HepG2 (cell line): ENCODE data around the gene RHBDD3. TPM values are rescaled to one million over a fixed set of nuclear protein-coding genes. Genes with fewer than 3 reads are reported as not detected.

Experiments used
- ATAC-seq: fragments of 200-7000 bp; cut with Tn5 transposase; 3 replicates; pipeline ENCODE4 v1.9.1; 2020; ENCODE audit warnings: mild to moderate bottlenecking, moderate library complexity
- BruUV-seq: library from RNA; stranded (reverse); fragments of 400-500 nt; replicated peaks from 2 replicates; lab custom pipeline; 2021; lab: Mats Ljungman, UMichigan
- CTCF ChIA-PET: fragments of 300-600 bp; formaldehyde crosslinking; extraction: SDS; loops from one replicate; lab custom pipeline; 2021; ENCODE audit warnings: low total read pairs, inconsistent platforms, low intra/inter-chr PET ratio; lab: Yijun Ruan, JAX
- POLR2A ChIA-PET: fragments of 350-600 bp; sonication (Branson Sonifier 250); formaldehyde crosslinking; loops from one replicate; lab custom pipeline; 2020; ENCODE audit warnings: antibody characterized with exemption, inconsistent platforms; lab: Yijun Ruan, JAX
- DNase-seq: peaks from one replicate; pipeline ENCODE4 v3.0.0-alpha.2; 2015; ENCODE audit warnings: low spot score
- FAIRE-seq: peaks from 3 replicates; lab custom pipeline; 2011; peaks lifted over from hg19 to GRCh38; lab: Jason Lieb, UNC
- H2AFZ ChIP-seq: one replicate; pipeline ENCODE4 v1.6.1; 2011; ENCODE audit warnings: low read length, inconsistent platforms
- H3K27ac ChIP-seq: fragments of 300-600 bp; 3 replicates; pipeline ENCODE4 v1.8.0; 2011; ENCODE audit warnings: mixed run types, mild to moderate bottlenecking, mixed read lengths, low read length, inconsistent platforms; ENCODE audit not compliant: insufficient read depth; ENCODE audit errors: extremely low read length
- H3K27me3 ChIP-seq, 2 experiments: fragments of 200-600 bp in 1 of 2; 2 replicates in 1 of 2; 3 replicates in 1 of 2; pipeline versions ENCODE4 v1.6.0 to v1.8.0; 2011; ENCODE audit warnings: low read length in 2 of 2, mild to moderate bottlenecking in 2 of 2, moderate library complexity in 2 of 2, inconsistent platforms in 1 of 2; ENCODE audit not compliant: insufficient read depth in 2 of 2, control insufficient read depth in 1 of 2
- H3K36me3 ChIP-seq, 2 experiments: fragments of 200-600 bp in 1 of 2; replicated peaks in 1 of 2; 2 replicates in 1 of 2; 3 replicates in 1 of 2; pipeline versions ENCODE4 v1.5.1 to v1.8.0; 2011; ENCODE audit warnings: low read length in 2 of 2, inconsistent platforms in 1 of 2; ENCODE audit not compliant: insufficient read depth in 2 of 2, control insufficient read depth in 1 of 2
- H3K4me1 ChIP-seq: 2 replicates; pipeline ENCODE4 v1.5.1; 2012; ENCODE audit warnings: low read length, inconsistent platforms; ENCODE audit not compliant: insufficient read depth
- H3K4me2 ChIP-seq: 2 replicates; pipeline ENCODE4 v1.6.0; 2011; ENCODE audit warnings: low read depth, low read length, inconsistent platforms
- H3K4me3 ChIP-seq, 3 experiments: fragments of 200-600 bp in 1 of 3; sonication (generic), shearing (Covaris generic) in 1 of 3; replicated peaks in 1 of 3; 2 replicates each; pipeline ENCODE4 v1.5.1; 2011 to 2016; ENCODE audit warnings: low read length in 3 of 3, inconsistent platforms in 2 of 3, low read depth in 2 of 3, mild to moderate bottlenecking in 2 of 3, control low read depth in 1 of 3, mixed read lengths in 1 of 3; ENCODE audit not compliant: insufficient read depth in 1 of 3
- H3K79me2 ChIP-seq: one replicate; pipeline ENCODE4 v1.6.1; 2011; ENCODE audit warnings: low read length, inconsistent platforms; ENCODE audit not compliant: insufficient read depth
- H3K9ac ChIP-seq: 2 replicates; pipeline ENCODE4 v1.6.0; 2011; ENCODE audit warnings: mild to moderate bottlenecking, low read depth, low read length, inconsistent platforms; ENCODE audit not compliant: insufficient read depth
- H3K9me3 ChIP-seq: 2 replicates; pipeline ENCODE4 v1.5.1; 2012; ENCODE audit warnings: mild to moderate bottlenecking, low read length
- H4K20me1 ChIP-seq: 2 replicates; pipeline ENCODE4 v1.6.0; 2011; ENCODE audit warnings: inconsistent platforms, mild to moderate bottlenecking, low read length, moderate library complexity; ENCODE audit not compliant: insufficient read depth
- HDAC1 ChIP-seq: sonication (generic); formaldehyde crosslinking; IDR thresholded peaks from 2 replicates; pipeline ENCODE4 v1.5.1; 2020; ENCODE audit warnings: mild to moderate bottlenecking, missing genetic modification reagents
- JUND ChIP-seq: sonication (generic); formaldehyde crosslinking; IDR thresholded peaks from 2 replicates; pipeline ENCODE4 v1.8.0; 2022; ENCODE audit warnings: mild to moderate bottlenecking, missing genetic modification reagents
- MYNN ChIP-seq: sonication (generic); formaldehyde crosslinking; IDR thresholded peaks from 2 replicates; pipeline ENCODE4 v1.4.0; 2020; ENCODE audit warnings: mild to moderate bottlenecking, low read depth, missing genetic modification reagents
- SALL1 ChIP-seq: sonication (generic); formaldehyde crosslinking; IDR thresholded peaks from 2 replicates; pipeline ENCODE4 v1.8.0; 2022; ENCODE audit warnings: mild to moderate bottlenecking, missing genetic modification reagents
- SOX13 ChIP-seq, 3 experiments: fragments of 450-650 bp in 1 of 3; sonication (generic) in 1 of 3; formaldehyde crosslinking in 1 of 3; IDR thresholded peaks in 2 of 3; conservative IDR thresholded peaks in 1 of 3; 2 replicates each; pipeline versions ENCODE4 v1.5.0 to v1.6.1; 2016 to 2020; ENCODE audit warnings: antibody characterized with exemption in 1 of 3, mild to moderate bottlenecking in 1 of 3, missing compliant biosample characterization in 1 of 3, missing genetic modification reagents in 1 of 3, moderate library complexity in 1 of 3
- ZBTB43 ChIP-seq: sonication (generic); formaldehyde crosslinking; conservative IDR thresholded peaks from 2 replicates; pipeline ENCODE4 v1.4.0; 2020; ENCODE audit warnings: missing genetic modification reagents
- ZNF280D ChIP-seq: sonication (generic); formaldehyde crosslinking; IDR thresholded peaks from 2 replicates; pipeline ENCODE4 v1.5.1; 2020; ENCODE audit warnings: mild to moderate bottlenecking, missing genetic modification reagents
- WGBS: methylation state at CpG from one replicate; pipeline ENCODE4 v1.1.6; 2017; ENCODE audit warnings: low lambda C conversion rate; 5-methylcytosine and 5-hydroxymethylcytosine counted together
- in situ Hi-C: cut with HindIII; loops from 2 replicates; pipeline ENCODE4 v1.10.0; 2017; ENCODE audit warnings: low pct_unique_long_range_greater_than_20kb; ENCODE audit not compliant: extremely low pct_ligation_motif_present
- intact Hi-C: fragments of 100-400 bp; cut with micrococcal nuclease; formaldehyde crosslinking; loops from one replicate; pipeline ENCODE4 v1.10.0; 2022; ENCODE audit not compliant: unreplicated experiment
- polyA plus RNA-seq, 8 experiments: library from polyadenylated mRNA; depleted of rRNA in 3 of 8; stranded (reverse) in 7 of 8; unstranded in 1 of 8; fragments of >200 nt; fragmentation: Illumina TruSeq in 4 of 8; extraction: Trizol in 4 of 8; gene quantifications; 2 replicates each; pipeline versions ENCODE4 v1.2.1 to v1.2.3, GENCODE V29; 2011 to 2016; ENCODE audit warnings: low read depth in 4 of 8, missing spikeins in 1 of 8, mixed read lengths in 1 of 8; ENCODE audit not compliant: insufficient read depth in 1 of 8
- total RNA-seq, 5 experiments: library from RNA; depleted of rRNA; stranded (reverse); fragments of >200 nt; fragmentation: Illumina TruSeq; extraction: Trizol; gene quantifications; 2 replicates each; pipeline ENCODE4 v1.2.3, GENCODE V29; 2016; ENCODE audit warnings: low read depth in 1 of 5
- TF ChIP-seq, protein P1 (sequence below): sonication (generic); formaldehyde crosslinking; IDR thresholded peaks from 2 replicates; pipeline ENCODE4 v1.9.0; 2021; ENCODE audit warnings: missing genetic modification reagents, borderline replicate concordance

Gene RHBDD3
- total and polyA plus RNA-seq, 2 of the 13 experiments (the other 11 are each of a cell fraction or from before 2014, with no cell fraction given) = 12.1 to 26.7 TPM

DNA sequence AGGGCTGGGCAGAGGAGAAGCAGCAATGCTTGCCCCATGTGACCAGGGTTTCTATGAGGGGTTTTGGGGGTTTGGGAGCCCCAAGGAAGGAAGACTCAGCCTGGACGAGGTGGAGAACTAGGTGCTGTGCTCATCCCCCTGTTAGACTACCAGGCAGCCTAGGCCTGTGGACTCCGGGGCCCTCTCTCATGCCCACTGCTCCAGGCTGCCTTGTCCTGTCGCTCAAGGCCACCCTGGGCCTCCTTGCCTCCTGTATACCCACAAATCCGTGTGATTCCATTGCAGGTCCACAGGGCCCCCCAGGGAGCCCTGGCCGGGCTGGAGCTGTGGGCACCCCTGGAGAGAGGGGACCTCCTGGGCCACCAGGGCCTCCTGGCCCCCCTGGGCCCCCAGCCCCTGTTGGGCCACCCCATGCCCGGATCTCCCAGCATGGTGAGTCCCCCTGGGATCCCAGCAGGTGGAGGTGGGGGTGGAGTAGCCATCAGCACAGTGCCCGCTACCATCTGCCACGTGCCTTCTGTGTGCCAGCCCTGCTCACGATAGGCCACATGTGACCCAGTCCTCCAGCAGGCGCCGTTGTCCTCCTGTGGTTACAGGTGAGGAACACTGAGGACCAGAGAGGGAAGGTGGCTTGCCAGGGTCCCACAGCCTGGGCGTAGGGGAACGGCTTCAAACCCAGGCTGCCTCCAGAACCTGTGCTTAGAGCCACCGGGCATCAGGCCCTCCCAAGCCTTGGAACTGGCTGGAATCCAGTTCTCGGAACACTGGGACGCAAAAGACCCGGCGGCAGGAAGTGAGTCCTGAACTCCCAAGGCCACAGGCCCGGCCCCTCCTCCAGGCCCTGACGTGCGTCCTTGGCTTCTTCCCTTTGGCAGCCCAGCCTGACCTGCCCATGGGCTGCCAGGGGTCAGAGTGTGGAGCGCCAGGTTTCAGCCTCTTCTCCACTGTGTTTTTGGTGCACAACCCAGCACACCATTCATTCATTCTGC lies 35.5 kb downstream of the RHBDD3 start:
- Histone ChIP-seq H2AFZ (peak overlapping the region; percentile 35), H3K9me3 (no peaks in the 10 kb centered on the region), H3K36me3 (no peaks in the 10 kb centered on the region), H3K9ac (peak overlapping the region; percentile 5; the same call in 1 of the 2 replicates), H4K20me1 (no peaks in the 10 kb centered on the region), H3K4me1 (peaks cover 30% of the 10 kb centered on the region), H3K27me3 (peaks cover 6 to 7% of the 10 kb centered on the region in 2 experiments; a peak in 4 of 5 replicates), H3K79me2 (no peaks in the 10 kb centered on the region), H3K4me2 (peak overlapping the region; percentile 59), H3K4me3 (peak overlapping the region in 1 of 3 experiments; percentile 47; a peak in 1 of 6 replicates), H3K27ac (no peak overlapping the region)
- CTCF ChIA-PET = interaction anchor here (1.0 kb wide), 1 partner anchor 29 kb away, joined by 3 read pairs; no protein-coding TSS in a partner anchor
- 33% methylated on average over 3 of the region's 22 CpGs for WGBS
- in situ Hi-C loops (no loop called here), intact Hi-C loops (no loop called here)
- POLR2A ChIA-PET = no interaction called here
- DNase-seq = peak; percentile 79
- ATAC-seq = peak; percentile 92
- no TSS peak for BruUV-seq
- peak; percentile 23 for FAIRE-seq
- no peak for TF ChIP-seq JUND
- TF ChIP-seq MYNN (CRISPR knock-in tag) = no peak
- TF ChIP-seq SALL1 (CRISPR knock-in tag) = peak; percentile 81
- TF ChIP-seq HDAC1 (CRISPR knock-in tag) = peak; percentile 76
- TF ChIP-seq, protein P1, sequence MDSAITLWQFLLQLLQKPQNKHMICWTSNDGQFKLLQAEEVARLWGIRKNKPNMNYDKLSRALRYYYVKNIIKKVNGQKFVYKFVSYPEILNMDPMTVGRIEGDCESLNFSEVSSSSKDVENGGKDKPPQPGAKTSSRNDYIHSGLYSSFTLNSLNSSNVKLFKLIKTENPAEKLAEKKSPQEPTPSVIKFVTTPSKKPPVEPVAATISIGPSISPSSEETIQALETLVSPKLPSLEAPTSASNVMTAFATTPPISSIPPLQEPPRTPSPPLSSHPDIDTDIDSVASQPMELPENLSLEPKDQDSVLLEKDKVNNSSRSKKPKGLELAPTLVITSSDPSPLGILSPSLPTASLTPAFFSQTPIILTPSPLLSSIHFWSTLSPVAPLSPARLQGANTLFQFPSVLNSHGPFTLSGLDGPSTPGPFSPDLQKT (CRISPR knock-in tag) = no peak
- 0 out of 2 replicates have a peak, but pooled peaks have one; percentile 29 for TF ChIP-seq ZBTB43 (CRISPR knock-in tag)
- no peak for TF ChIP-seq ZNF280D (CRISPR knock-in tag)
- no peak for TF ChIP-seq SOX13 (IDR thresholded peaks at IDR 0.05)
- peak in 1 of 2 experiments; percentile 28; a peak in 1 of 4 replicates for TF ChIP-seq SOX13 (CRISPR knock-in tag; conservative IDR thresholded peaks at IDR 0.05 in 1 of 2, IDR thresholded peaks at IDR 0.05 in 1 of 2)
